Keratinocyte (primary cell): ENCODE results near the gene NXPH2. TPM values are rescaled to one million over a fixed set of nuclear protein-coding genes. Genes with fewer than 3 reads are reported as not detected.

Experiments used
- DNase-seq: peaks from one replicate; pipeline ENCODE4 v3.0.0-alpha.2; 2011; ENCODE audit warnings: low read depth, missing footprints, low spot score
- FAIRE-seq: peaks from 2 replicates; lab custom pipeline; 2011; peaks lifted over from hg19 to GRCh38; lab: Jason Lieb, UNC
- H2AFZ ChIP-seq: 2 replicates; pipeline ENCODE4 v1.6.0; 2012; ENCODE audit warnings: low read length, control low read depth, inconsistent platforms; ENCODE audit not compliant: control insufficient read depth
- H3K27ac ChIP-seq: 2 replicates; pipeline ENCODE4 v1.5.1; 2011; ENCODE audit warnings: low read length; ENCODE audit not compliant: control insufficient read depth, insufficient read depth
- H3K27me3 ChIP-seq: 3 replicates; pipeline ENCODE4 v1.6.0; 2011; ENCODE audit warnings: low read length; ENCODE audit not compliant: control insufficient read depth, insufficient read depth; ENCODE audit errors: extremely low read depth
- H3K36me3 ChIP-seq, 2 experiments: 2 replicates in 1 of 2; 3 replicates in 1 of 2; pipeline ENCODE4 v1.5.1; 2011; ENCODE audit warnings: low read length in 2 of 2, mild to moderate bottlenecking in 1 of 2; ENCODE audit not compliant: control insufficient read depth in 2 of 2, insufficient read depth in 2 of 2; ENCODE audit errors: extremely low read depth in 1 of 2
- H3K4me1 ChIP-seq: 3 replicates; pipeline ENCODE4 v1.5.1; 2011; ENCODE audit warnings: low read length; ENCODE audit not compliant: control insufficient read depth, insufficient read depth; ENCODE audit errors: extremely low read depth
- H3K4me2 ChIP-seq: 3 replicates; pipeline ENCODE4 v1.6.0; 2011; ENCODE audit warnings: low read depth, low read length; ENCODE audit not compliant: control insufficient read depth, insufficient read depth; ENCODE audit errors: extremely low read depth
- H3K4me3 ChIP-seq, 3 experiments: fragments of 200-600 bp in 1 of 3; sonication (generic) in 1 of 3; 2 replicates in 2 of 3; 3 replicates in 1 of 3; pipeline ENCODE4 v1.5.1; 2011 to 2016; ENCODE audit warnings: low read length in 3 of 3, mild to moderate bottlenecking in 3 of 3, control low read depth in 2 of 3, inconsistent platforms in 1 of 3, low read depth in 1 of 3, mixed read lengths in 1 of 3, mixed run types in 1 of 3, moderate library complexity in 1 of 3; ENCODE audit not compliant: control insufficient read depth in 2 of 3, insufficient read depth in 2 of 3; ENCODE audit errors: extremely low read depth in 1 of 3
- H3K79me2 ChIP-seq: 2 replicates; pipeline ENCODE4 v1.6.0; 2012; ENCODE audit warnings: low read length; ENCODE audit not compliant: control insufficient read depth, insufficient read depth
- H3K9ac ChIP-seq: 3 replicates; pipeline ENCODE4 v1.6.0; 2011; ENCODE audit warnings: low read length; ENCODE audit not compliant: control insufficient read depth, insufficient read depth; ENCODE audit errors: extremely low read depth
- H3K9me1 ChIP-seq: 3 replicates; pipeline ENCODE4 v1.6.0; 2011; ENCODE audit warnings: low read length; ENCODE audit not compliant: control insufficient read depth, insufficient read depth; ENCODE audit errors: extremely low read depth
- H3K9me3 ChIP-seq: 2 replicates; pipeline ENCODE4 v1.5.1; 2012; ENCODE audit warnings: low read depth, low read length; ENCODE audit not compliant: control insufficient read depth
- H4K20me1 ChIP-seq: 3 replicates; pipeline ENCODE4 v1.6.0; 2011; ENCODE audit warnings: low read length; ENCODE audit not compliant: control insufficient read depth, insufficient read depth; ENCODE audit errors: extremely low read depth
- EZH2 ChIP-seq: IDR thresholded peaks from one replicate; pipeline ENCODE4 v1.6.1; 2012; ENCODE audit warnings: inconsistent platforms, mild to moderate bottlenecking, low read length, moderate library complexity
- dilution Hi-C: fragments of 300-500 bp; cut with MboI; formaldehyde crosslinking; loops from one replicate; pipeline ENCODE4 v1.7.0; 2020; ENCODE audit warnings: low sequenced_read_pairs; ENCODE audit not compliant: extremely low pct_ligation_motif_present
- polyA plus RNA-seq, 5 experiments: library from polyadenylated mRNA; depleted of rRNA in 3 of 5; stranded (reverse) in 3 of 5; stranded (forward) in 1 of 5; unstranded in 1 of 5; fragments of >200 nt; gene quantifications; 1 replicate in 1 of 5; 2 replicates in 3 of 5; 3 replicates in 1 of 5; pipeline versions ENCODE4 v1.2.1 to v1.2.3, GENCODE V29; 2011 to 2012; ENCODE audit warnings: missing spikeins in 2 of 5, low read depth in 1 of 5, low replicate concordance in 1 of 5
- TF ChIP-seq, protein P1 (sequence below), 3 experiments: IDR thresholded peaks in 1 of 3; conservative IDR thresholded peaks in 1 of 3; optimal IDR thresholded peaks in 1 of 3; 2 replicates in 2 of 3; 3 replicates in 1 of 3; pipeline versions ENCODE3 to v1.5.1; 2011; ENCODE audit warnings: low read length in 3 of 3, mild to moderate bottlenecking in 3 of 3, moderate library complexity in 2 of 3, control low read depth in 1 of 3, inconsistent platforms in 1 of 3; ENCODE audit not compliant: insufficient read depth in 2 of 3; ENCODE audit errors: extremely low read depth in 1 of 3

NXPH2 gene
- polyA plus RNA-seq, 1 donor (not counting 4 experiments of a cell fraction or from before 2014, with no cell fraction given) = not detected

DNA sequence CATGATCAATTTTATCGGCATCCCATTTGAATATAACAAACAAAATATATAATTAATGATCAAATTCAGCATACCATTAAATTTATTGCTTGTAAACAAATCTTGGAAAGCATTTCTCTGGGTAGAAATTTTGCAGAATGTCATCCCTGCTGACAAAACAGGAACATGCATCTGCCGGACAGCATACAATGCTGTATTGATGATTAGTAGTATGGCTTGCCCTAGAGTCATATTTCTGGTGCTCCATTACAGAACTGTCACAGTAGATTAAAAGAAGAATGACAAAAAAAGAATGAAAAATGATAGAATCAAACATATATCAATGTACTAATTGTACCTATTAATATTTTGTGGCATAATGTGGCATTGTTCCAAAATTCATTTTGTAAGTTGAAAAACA is 98.0 kb downstream of the NXPH2 start:
- no peaks in the 10 kb centered on the region for H4K20me1 ChIP-seq
- H3K36me3 ChIP-seq = no peaks in the 10 kb centered on the region
- no peaks in the 10 kb centered on the region for H3K79me2 ChIP-seq
- no peak overlapping the region for H3K9ac ChIP-seq
- no peak for TF ChIP-seq EZH2
- TF ChIP-seq, protein P1, sequence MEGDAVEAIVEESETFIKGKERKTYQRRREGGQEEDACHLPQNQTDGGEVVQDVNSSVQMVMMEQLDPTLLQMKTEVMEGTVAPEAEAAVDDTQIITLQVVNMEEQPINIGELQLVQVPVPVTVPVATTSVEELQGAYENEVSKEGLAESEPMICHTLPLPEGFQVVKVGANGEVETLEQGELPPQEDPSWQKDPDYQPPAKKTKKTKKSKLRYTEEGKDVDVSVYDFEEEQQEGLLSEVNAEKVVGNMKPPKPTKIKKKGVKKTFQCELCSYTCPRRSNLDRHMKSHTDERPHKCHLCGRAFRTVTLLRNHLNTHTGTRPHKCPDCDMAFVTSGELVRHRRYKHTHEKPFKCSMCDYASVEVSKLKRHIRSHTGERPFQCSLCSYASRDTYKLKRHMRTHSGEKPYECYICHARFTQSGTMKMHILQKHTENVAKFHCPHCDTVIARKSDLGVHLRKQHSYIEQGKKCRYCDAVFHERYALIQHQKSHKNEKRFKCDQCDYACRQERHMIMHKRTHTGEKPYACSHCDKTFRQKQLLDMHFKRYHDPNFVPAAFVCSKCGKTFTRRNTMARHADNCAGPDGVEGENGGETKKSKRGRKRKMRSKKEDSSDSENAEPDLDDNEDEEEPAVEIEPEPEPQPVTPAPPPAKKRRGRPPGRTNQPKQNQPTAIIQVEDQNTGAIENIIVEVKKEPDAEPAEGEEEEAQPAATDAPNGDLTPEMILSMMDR (optimal IDR thresholded peaks at IDR 0.05 in 1 of 3, IDR thresholded peaks at IDR 0.05 in 1 of 3, conservative IDR thresholded peaks at IDR 0.05 in 1 of 3; ENCODE audit: extremely low read depth in 1 of 3, insufficient read depth in 2 of 3, low read length in 3 of 3) = no peak
- H2AFZ ChIP-seq = no peak overlapping the region
- no peak overlapping the region for H3K4me2 ChIP-seq
- no peak overlapping the region for H3K27ac ChIP-seq
- no peaks in the 10 kb centered on the region for H3K9me3 ChIP-seq
- no peaks in the 10 kb centered on the region for H3K4me1 ChIP-seq
- dilution Hi-C loops = no loop called here
- FAIRE-seq = no peak
- no peaks in the 10 kb centered on the region for H3K9me1 ChIP-seq
- H3K4me3 ChIP-seq = no peak overlapping the region
- H3K27me3 ChIP-seq = no peaks in the 10 kb centered on the region
- DNase-seq = no peak

DNA sequence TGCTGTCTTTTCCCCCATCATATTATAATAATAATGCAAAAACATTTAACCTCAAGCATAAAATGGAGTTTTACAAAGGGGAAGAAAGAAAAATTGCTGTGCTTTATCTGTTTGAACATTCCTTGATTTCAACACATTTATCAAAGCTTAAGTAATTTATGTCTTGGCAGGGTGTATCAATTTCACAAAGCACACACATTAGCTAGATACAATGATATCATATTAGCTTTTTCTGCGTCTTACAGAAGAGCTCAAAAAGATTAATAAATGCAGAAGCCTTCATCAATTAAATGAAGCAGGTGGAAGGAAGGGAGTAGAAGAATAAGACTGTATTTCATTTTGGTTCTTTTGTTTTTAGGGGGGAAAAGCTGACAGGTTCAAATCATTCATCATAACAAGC is 103.0 kb downstream of the NXPH2 start:
- Histone ChIP-seq H3K79me2 (no peaks in the 10 kb centered on the region), H3K27ac (no peak overlapping the region), H3K9me3 (no peaks in the 10 kb centered on the region), H2AFZ (no peak overlapping the region), H4K20me1 (no peaks in the 10 kb centered on the region), H3K4me3 (no peak overlapping the region), H3K4me2 (no peak overlapping the region), H3K36me3 (no peaks in the 10 kb centered on the region), H3K4me1 (no peaks in the 10 kb centered on the region), H3K27me3 (no peaks in the 10 kb centered on the region), H3K9ac (no peak overlapping the region), H3K9me1 (no peaks in the 10 kb centered on the region)
- no peak for FAIRE-seq
- no peak for TF ChIP-seq EZH2
- TF ChIP-seq, protein P1 (optimal IDR thresholded peaks at IDR 0.05 in 1 of 3, IDR thresholded peaks at IDR 0.05 in 1 of 3, conservative IDR thresholded peaks at IDR 0.05 in 1 of 3; ENCODE audit: extremely low read depth in 1 of 3, insufficient read depth in 2 of 3, low read length in 3 of 3) = no peak
- dilution Hi-C loops = no loop called here
- DNase-seq = no peak
